22Rv1 (cell line): ENCODE results near the gene NEK11.

Experiments used
- CTCF ChIP-seq: fragments of 450-650 bp; IDR thresholded peaks from 2 replicates; pipeline ENCODE4 v1.5.1; 2017; ENCODE audit warnings: mild to moderate bottlenecking
- ZFX ChIP-seq: fragments of 450-650 bp; IDR thresholded peaks from 2 replicates; pipeline ENCODE4 v1.6.1; 2017; ENCODE audit warnings: antibody characterized with exemption, borderline replicate concordance

GRCh38 chr3:131050001-131050400 lies 23.3 kb downstream of the NEK11 start:
- TF ChIP-seq CTCF (no peak), ZFX (no peak)
